ENCODE results near the gene ARHGEF28.

ARHGEF28 gene

DNA sequence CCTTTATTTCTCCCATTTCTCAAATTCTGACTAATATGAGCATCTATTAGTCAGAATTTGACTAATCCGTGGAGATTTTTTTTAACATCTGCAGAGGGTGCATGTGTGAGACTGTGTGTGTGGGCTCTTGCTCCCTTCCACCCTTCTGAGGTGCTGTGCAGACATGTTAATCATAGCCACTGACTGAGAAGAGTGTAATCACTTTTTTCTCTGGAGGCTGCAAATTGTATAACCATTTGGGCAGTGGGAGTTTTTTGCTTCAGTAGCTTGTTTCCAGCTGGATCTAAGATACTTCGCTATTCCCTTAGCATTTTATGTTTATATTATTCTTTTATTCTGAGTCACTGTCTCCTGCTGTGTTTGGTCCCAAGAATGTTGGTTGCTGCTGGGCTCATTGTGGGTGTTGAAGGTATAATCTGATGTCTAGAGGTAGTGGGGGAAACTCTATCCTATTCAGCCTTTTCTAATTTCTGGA is 66.2 kb downstream of the ARHGEF28 start:
- DNase-seq (ENCODE audit: low read depth), result no peak

DNA sequence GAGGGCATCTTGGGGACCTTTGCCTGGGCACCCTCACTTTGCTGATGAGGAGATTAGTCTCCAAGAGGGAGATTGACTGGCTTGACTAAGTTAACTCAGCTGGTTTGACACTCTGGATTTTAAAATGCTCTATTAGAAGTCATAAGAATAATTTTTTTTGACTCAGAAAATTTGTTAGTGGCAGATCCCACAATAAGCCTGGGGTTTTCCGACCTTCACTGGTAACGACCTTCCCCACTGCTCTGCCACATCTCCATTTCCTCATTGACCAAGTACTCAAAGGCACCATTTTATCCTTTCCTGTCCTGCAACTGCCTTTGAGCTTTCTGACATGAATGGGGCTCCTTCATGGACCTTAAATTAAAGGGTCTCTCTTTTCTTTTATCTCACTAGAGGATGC is 67.0 kb downstream of the ARHGEF28 start:
- DNase-seq (ENCODE audit: low read depth), result no peak

DNA sequence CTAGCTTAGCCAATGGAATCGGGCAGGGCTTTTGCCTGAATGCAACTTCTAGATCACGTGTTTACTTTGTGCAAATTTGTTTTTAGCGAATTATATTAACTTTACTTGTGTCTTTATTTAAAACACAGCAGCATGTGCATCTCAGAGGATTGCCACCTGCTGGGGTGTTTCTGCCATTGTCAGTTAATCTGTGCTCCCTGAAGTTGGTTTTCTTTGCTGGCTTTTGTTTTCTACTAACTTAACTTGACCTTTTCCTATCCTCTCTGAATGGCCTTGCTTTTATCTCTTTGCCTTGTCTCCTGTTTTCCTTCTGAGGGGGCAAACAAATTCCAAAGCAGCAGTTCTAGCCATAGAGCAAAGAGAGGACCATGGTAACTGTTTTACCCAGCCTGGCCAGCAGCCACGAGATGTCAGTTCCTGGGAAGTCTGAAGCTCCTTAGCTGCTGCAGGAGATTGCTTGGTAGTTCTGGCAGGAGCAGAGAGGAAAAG is 67.6 kb downstream of the ARHGEF28 start:
- DNase-seq (ENCODE audit: low read depth), result no peak

DNA sequence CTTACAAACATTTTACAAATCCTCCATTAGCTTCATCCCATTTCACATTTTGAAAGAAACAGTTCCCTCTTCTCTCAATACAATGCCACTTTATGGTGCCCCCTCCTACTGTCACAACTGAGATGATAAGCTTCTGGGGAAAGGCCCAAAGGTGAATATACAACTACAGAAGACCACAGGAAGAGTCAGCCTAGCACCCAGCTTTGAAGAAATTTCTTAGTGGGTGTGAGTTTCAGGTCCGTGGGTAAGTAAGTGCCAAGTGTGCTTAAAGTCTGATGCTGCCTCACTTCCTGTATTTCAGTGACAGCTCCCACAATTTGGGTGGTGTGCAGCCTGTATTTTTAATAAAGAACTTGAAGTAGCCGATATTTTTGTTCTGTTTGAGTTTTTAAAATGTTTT is 68.1 kb downstream of the ARHGEF28 start:
- DNase-seq (ENCODE audit: low read depth), result no peak

DNA sequence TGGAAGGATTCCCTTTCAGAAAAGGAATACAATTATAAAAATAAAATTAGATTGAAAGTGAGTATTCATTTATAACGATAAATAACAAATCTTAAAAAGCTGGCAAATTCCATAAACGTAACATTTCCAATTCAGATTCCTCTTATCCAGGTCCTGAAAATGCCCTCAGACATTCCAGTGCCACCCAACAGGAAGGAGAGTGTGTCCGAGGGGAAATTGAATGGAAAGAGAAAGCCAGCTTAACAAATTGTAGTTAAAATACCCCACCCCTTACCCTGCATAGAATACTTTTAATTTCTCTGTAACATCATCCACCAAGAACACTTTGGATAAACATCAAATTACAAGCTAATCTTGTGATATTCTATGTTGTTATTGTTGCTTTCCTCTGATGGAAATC is 72.0 kb downstream of the ARHGEF28 start:
- no peak for DNase-seq (ENCODE audit: low read depth)

DNA sequence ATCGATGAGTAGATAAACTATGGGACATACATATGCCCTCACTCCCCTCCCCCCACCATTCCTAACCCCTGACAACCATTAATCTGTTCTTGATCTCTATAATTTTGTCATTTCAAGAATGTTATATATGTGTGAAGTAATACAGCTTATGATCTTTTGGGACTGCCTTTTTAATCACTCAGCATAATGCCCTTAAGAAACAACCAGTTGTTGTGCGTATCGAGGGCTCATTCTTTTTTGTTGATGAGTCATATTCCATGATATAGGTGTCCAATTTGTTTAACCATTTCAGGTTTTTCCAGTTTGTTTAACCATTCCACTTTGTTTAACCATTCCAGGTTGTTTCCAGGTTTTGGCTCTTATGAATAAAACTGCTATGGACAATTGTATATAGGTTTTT is 75.6 kb downstream of the ARHGEF28 start:
- no peak for DNase-seq (ENCODE audit: low read depth)

DNA sequence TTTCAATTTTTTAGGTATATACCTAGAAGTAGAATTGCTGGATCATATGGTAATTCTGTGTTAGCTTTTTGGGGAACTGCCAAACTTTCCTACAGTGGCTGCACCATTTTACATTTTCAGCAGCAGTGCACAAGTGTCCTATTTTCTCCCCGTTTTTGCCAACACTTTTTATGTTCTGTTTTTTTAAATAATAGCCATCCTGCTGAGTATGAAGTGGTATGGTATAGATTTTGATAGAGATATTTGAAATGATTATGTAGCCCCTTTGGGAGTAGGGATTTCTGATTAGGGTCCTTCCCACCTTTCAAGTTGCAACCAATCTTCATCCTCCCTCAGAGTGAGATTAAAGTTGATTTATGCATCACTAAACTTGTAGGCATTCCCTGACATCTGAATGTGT is 76.5 kb downstream of the ARHGEF28 start:
- DNase-seq (ENCODE audit: low read depth), result no peak

DNA sequence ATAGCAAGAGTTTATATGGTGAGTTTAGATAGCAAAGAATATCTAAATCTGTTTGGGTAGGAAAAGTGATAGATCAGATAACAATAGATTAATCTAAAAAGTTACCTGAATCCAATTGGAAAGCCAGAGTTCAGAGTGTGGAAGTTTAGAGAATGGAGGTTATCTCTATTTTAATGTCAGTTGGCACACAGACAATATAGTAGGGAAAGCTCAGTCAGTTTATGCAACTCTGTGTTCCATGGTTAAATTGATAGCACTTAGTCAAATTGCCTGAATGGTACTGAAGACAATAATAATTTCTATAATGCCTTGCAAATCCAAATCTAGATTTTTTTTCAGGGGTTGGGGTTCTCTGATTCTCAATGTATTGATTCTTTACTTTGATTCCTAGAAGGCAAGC is 77.0 kb downstream of the ARHGEF28 start:
- no peak for DNase-seq (ENCODE audit: low read depth)

DNA sequence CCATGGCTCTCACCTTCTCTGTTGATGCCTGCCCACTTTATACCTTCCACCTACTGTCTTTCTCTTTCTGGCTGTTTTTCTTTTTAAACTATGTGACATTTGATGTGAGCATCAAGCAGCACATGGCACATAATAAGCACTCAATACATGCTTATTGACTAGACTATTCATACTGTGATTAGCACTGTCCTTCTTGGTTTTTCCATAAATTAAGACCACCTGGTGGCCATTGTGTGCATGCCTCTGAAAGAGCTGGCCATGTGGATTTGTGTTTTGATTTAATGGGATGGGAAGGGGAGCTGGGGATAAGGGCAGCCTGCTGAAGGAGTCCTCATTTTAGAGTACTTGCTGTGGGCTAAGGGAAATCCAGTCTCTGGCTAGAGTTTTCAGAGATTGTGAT is 79.4 kb downstream of the ARHGEF28 start:
- DNase-seq (ENCODE audit: low read depth), result no peak

DNA sequence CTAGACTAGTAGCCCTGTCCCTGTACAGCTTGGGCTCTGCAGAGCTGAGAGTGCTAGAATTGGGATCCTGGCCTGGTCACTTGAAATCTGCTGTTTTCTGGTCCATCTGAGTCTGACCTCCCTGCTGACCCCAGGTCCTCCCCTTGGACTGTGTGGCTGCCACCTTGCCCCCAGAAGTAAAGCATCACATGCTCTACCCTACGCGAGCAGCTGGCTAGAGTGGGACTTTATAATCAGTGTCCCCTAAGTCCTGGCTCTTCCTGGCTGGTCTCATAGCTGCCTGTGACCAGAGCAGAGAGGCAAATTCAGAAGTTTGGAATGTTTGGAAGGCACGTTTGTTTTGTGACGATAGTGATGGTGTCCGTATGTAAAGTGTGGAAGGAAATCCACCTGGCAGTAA is 81.0 kb downstream of the ARHGEF28 start:
- DNase-seq (ENCODE audit: low read depth), result no peak

DNA sequence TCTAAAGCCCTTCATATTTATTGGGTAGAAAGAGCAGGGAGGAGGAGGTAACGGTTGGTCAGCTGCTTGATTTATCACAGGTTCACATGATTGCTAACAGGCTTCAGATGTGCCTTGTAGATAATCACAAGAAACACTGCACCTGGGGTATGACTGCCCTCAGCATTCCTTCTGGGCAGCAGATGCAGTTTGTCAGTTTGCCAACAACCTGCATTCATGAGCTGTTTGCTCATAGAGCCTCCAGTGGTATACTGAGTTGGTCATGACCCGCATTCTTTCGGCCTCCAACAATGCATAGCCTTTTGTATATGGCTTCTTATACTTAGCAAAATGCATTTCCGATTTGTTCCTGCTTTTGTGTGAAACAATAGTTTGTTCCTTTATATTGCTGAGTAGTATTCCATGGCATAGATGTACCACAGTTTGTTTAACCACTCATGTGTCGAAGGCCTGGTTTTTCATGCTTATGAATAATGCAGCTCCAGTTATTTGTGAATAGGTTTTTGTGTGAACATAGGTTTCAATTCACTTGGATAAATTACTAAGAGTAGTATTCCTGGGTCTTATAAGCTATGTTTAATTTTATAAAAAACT is 83.6 kb downstream of the ARHGEF28 start:
- DNase-seq (ENCODE audit: low read depth), result no peak

DNA sequence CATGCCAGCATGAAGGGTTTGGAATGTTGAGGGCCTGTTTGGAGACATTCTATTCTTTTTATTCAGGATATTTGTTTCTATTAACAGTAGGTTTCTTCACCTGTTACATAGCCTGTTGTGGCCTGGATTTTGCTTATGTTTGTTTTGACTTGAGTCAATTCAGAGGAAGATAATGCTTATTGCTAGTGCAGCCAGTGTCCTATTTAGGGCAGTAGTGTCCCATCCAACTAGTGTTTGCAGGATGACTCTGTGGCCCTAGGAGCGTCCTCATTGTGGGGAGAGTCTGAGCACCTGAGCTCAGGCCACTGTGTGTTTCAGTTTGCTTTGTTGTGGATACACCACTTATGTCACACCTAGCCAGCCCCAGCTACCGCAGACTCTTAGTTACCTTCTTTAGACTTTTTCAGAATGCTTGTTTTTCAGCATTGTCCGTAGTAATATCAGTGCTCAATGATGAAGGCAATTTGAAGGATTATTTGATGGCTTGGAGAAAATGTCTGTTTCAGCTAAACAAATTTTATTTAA is 90.3 kb downstream of the ARHGEF28 start:
- no peak for DNase-seq (ENCODE audit: low read depth)

DNA sequence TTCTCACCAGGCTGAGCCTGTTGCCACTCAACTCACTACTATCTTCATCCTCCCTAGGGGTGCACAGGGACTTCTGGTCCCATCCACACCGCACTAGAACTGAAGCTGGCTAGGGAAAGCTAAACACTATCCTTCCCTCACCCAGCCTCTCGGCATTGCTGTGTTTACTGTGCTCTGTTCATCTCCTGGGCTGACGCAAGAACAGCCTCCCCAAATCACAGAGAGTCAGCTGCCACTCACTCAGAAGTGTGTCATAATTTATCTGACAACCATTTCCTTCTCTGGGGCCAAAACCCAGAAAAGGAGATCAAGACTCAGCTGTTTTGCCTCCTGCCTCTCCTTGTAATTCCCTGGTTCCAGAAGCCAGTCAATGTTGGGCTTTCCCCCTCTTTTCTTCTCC is 92.8 kb downstream of the ARHGEF28 start:
- no peak for DNase-seq (ENCODE audit: low read depth)

DNA sequence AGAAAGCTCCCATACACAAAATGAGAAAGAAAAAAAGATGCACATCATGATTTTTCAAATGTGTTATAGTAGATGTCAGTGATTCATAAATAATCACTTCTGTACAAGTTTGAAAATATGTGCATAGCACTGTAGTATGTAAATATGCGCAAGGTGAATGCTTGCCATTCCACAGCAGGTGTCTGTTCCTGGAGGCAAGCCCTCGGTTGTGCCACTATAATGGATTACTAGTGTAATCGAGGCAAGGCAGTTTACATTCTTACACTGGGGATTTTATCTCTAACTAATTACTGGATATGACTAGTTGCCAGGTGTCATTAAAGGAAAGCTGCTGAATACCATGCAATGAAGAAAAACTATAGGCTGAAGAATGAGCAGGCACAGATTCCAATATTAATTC is 93.6 kb downstream of the ARHGEF28 start:
- no peak for DNase-seq (ENCODE audit: low read depth)

DNA sequence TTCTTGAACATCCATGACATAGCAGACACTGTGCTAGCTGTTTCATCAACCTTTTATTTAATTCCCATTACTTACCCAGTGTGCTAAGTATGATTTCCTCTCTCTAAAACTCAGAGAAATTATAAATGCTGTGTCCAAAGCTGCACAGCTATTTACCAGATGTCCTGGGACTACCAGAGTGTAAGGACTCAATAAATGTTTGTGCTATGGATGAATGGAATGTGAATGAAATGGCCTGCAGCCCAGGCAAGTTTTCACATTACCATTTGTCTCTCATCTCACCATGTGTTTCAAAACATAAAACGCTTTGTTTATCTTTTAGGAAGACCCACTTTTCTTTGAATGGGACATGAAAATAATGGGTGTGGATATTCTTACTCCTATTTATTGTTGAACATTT is 96.2 kb downstream of the ARHGEF28 start:
- no peak for DNase-seq (ENCODE audit: low read depth)

DNA sequence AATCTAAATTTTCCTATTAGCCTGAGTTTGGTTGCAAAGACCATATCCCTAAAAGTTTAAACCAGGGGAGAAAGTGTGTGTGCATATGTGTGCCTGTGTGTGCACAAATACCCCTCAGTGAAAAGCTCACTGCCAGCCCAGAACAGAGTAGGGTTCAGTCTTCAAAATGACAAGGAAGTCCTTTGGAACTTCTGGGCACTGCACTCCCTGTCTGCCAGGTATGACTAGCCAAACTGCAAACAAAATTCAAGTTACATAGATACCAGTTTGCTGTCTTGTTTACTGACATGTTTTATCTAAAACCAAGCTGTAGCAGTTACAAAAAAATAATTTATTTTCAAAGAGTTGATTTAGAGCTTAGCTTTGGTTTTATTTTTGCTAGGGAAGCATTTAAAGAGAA is 100.1 kb downstream of the ARHGEF28 start:
- DNase-seq (ENCODE audit: low read depth), result no peak

DNA sequence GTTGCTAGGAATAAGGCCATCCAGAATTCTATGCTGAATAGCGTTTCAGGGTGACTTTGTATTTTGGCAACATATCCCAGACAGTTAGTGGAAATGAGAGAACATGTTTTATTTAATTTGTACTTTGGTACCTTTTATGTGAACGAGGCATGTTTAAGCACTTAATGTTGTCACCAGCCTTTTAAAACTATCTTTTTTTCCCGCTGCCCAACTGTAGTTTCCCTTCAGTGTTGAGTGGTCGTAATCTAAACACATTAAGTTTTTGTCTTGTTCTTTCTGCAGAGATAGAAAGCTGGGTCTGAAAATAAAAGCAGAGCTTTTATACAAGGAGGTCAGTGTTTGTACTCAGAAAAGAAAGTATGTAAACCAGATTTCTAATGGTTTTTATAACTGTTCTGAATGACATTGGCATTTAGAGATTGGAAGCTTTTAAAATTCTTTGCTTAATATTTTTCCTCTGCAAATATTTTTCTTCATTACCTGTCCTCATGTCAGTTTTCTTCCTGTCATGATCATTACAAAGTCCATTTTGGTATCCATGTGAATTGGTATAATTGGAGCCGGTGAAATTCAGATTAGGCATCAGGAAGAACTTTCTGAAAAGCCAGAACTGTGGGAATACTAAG is 100.7 kb downstream of the ARHGEF28 start:
- no peak for DNase-seq (ENCODE audit: low read depth)

DNA sequence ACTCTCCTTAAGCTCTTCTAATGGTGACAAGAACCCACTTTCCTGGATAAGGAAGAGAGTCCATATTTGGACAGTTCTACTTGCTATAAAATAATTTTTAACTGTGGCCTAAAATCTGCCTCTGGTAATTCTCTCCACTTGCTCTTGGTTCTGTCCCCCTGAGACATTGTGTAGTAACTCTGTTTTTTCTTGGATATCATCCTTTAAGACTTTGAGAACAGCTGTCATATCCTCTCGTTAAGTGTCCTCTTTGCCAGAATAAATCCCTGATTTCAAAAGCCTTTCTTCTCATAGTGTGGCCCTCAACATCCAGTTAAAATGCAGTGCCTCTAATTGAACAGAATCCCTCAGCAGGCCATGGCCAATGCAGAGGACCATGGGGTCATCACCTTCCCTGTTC is 101.5 kb downstream of the ARHGEF28 start:
- DNase-seq (ENCODE audit: low read depth), result no peak

DNA sequence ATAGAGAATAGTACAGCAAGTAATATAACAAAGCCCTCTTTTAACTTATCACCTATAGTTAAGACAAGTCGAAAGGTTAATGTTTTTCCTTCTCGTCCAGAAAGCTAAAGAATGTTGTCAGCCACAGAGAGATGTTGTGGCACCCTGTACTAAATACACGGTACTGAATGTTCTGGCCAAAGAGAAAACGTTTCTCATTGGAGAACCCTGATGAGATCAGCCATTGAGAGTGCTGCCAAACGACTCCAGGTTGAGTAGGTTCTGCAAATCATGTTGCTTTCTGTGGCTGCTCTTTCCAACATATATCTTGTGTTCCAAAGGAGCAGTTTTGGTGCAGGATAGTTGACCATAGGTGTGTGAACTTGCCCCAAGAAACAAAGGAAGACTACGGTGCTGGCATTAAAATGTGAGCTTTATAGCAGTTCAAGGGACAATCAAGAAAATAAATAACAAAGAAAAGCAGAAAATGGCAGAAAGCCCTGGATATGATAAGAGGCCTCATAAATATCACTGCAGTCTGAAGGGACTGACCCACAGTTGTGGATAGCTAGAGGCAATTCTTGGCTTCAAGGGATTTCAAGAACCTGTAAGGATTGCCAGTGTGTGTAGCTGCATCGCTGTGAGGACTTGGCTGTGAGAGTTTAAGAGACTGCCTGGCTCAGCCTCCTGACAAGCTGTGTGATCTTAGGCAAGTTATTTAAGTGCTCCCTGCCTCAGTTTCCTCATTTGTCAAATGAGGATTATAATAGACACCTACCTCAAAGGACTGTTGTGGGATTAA is 102.7 kb downstream of the ARHGEF28 start:
- DNase-seq (ENCODE audit: low read depth), result no peak

DNA sequence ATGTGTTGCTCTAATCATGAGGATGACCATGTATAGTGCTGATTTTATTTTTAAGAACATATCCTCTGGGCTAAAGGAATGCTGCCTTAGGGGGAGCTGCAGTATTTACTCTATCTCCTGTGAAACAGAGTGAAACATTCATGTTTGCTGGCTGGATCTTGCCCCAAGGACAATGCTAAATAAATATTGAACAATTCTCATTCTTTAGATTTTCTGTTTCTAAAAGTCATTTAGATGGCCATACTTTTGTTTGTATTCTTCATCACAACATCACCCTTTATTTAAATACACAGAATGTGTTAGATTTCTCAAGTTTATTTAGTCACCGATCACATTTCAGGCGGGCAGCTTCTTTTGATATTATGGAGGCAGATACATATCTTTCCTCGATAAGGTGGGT is 103.3 kb downstream of the ARHGEF28 start:
- DNase-seq (ENCODE audit: low read depth), result no peak

DNA sequence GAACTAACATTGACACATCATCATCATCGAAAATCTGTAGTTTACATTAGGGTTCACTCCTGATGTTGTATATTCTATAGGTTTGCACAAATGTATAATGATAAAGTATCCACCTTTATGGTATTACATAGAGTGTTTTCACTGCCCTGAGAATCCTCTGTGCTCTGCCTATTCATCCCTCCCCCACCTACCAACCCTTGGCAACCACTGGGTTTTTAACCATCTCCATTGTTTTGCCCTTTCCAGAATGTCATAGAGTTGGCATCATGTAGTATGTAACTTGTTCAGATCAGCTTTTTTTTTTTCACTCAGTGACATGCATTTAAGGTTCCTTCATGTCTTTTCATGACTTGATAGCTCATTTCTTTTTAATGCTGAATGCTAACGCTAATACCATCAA is 106.0 kb downstream of the ARHGEF28 start:
- DNase-seq (ENCODE audit: low read depth), result no peak

DNA sequence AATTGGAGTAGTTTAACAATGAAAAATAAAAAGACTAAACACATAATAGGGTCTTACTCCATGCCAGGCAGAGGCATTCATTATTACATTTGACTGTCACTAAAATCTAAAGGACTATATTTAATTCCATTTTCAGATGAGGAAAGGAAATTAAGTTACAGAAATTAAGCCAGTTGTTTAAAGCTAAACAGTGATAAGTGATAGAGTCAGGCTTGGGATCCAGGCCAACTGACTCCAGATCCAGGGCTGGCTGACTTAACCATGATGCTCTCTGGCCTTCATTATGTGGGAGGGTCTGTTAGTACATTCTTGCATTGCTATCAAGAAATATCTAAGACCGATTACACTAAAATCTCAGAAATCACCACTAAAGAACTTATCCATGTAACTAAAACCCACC is 107.2 kb downstream of the ARHGEF28 start:
- no peak for DNase-seq (ENCODE audit: low read depth)
